Subcutaneous adipose tissue (tissue), 4 donors: ENCODE results near the gene GLG1. TPM values are rescaled to one million over a fixed set of nuclear protein-coding genes. Genes with fewer than 3 reads are reported as not detected.

Source experiments
- CTCF ChIP-seq: fragments of 450-650 bp; IDR thresholded peaks from one replicate; pipeline ENCODE4 v1.5.1; 2016; ENCODE audit warnings: low read depth, mild to moderate bottlenecking, control low read depth, antibody characterized with exemption, moderate library complexity
- total RNA-seq, 4 donors: library from RNA; depleted of rRNA; stranded (reverse); fragments of >200 nt; gene quantifications; one replicate each; pipeline ENCODE4 v1.1.0, GENCODE V29; 2016

Gene GLG1
- total RNA-seq, 4 donors from 2014 or later, result 138 to 168 (median 150) TPM

GRCh38 chr16:74591876-74592650 is 14.9 kb downstream of the GLG1 start:
- no peak for TF ChIP-seq CTCF

GRCh38 chr16:74586948-74587347 is 20.0 kb downstream of the GLG1 start:
- TF ChIP-seq CTCF, result no peak

GRCh38 chr16:74585846-74586443 is 21.0 kb downstream of the GLG1 start:
- no peak for TF ChIP-seq CTCF

- TF ChIP-seq CTCF, result no peak
These were observed 22.8 kb downstream of the GLG1 start for GRCh38 chr16:74583926-74584666.

- no peak for TF ChIP-seq CTCF
These were observed 23.9 kb downstream of the GLG1 start for GRCh38 chr16:74582970-74583369.

- TF ChIP-seq CTCF, result no peak
These were observed 26.1 kb downstream of the GLG1 start for GRCh38 chr16:74580833-74581232.

- TF ChIP-seq CTCF, result no peak
These were observed 28.1 kb downstream of the GLG1 start for GRCh38 chr16:74578838-74579237.
